Stomach (tissue), 4 donors: ENCODE data around the gene AKAP13.

Experiments
- CTCF ChIP-seq, 7 experiments: fragments of 450-650 bp in 4 of 7; fragments of 200-600 bp in 3 of 7; sonication (generic) in 3 of 7; IDR thresholded peaks; one replicate each; pipeline ENCODE4 v1.5.1; 2016 to 2019; ENCODE audit warnings: antibody characterized with exemption in 7 of 7, control low read depth in 2 of 7, mild to moderate bottlenecking in 1 of 7
- EP300 ChIP-seq: sonication (generic); formaldehyde crosslinking; IDR thresholded peaks from one replicate; pipeline ENCODE4 v1.6.1; 2017; ENCODE audit warnings: antibody characterized with exemption
- POLR2A ChIP-seq, 4 donors: fragments of 450-650 bp; IDR thresholded peaks; one replicate each; pipeline ENCODE4 v1.6.1; 2016; ENCODE audit warnings: antibody characterized with exemption in 4 of 4, control low read depth in 2 of 4, mild to moderate bottlenecking in 1 of 4, moderate library complexity in 1 of 4

- no peak for TF ChIP-seq CTCF (IDR thresholded peaks at IDR 0.05)
- no peak for TF ChIP-seq POLR2A (IDR thresholded peaks at IDR 0.05)
- TF ChIP-seq EP300, result no peak
Observed at GRCh38 chr15:85587707-85588411, 207.5 kb downstream of the AKAP13 start.
